ENCODE measurements around the gene WTAP.
"Not testable (repeated sequence)": the region's sequence is repeated elsewhere in the genome, so short reads cannot be mapped to it uniquely, and the experiment has no call there.

WTAP gene

GRCh38 chr6:159761873-159762680 is 34.8 kb downstream of the WTAP start, which contains the start of gene ACAT2:
ACAT2 (plus strand) TSS chr6:159762045; CDS start chr6:159762088, 43 bp downstream.
- peak; percentile 85 to 90 for DNase-seq (ENCODE audit: low read depth in 2 of 2)

DNA sequence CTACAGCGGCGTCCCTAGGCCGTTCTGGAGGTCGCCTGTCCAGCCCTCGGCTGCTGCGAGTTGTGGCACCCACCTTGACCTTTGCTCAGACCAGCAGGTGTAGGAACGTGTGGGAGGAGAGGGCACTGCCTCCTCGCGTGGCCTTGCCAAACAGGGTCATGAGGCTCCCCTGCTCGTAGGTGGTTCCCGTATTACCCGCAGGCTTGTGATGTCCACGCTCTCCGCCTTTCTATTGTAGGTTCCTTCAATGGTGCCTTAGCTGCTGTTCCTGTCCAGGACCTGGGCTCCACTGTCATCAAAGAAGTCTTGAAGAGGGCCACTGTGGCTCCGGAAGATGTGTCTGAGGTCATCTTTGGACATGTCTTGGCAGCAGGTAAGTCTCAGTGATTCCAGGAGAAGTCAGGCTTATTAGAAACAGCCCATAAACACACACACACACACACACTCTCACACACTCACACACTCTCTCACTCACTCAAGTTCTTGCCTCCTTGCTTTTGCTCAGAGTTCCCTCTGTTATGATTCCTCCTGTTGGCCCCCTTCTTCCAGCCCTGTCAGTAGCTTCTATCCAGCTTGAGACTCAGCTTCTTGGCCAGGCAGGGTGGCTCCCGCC is 35.5 kb downstream of the WTAP start:
- DNase-seq (ENCODE audit: low read depth in 2 of 2): no peak

- no peak for DNase-seq (ENCODE audit: low read depth in 2 of 2)
Observed at GRCh38 chr6:159766906-159767305, 39.6 kb downstream of the WTAP start.

GRCh38 chr6:159769470-159769869 is 42.2 kb downstream of the WTAP start:
- DNase-seq (ENCODE audit: low read depth in 2 of 2): no peak

- DNase-seq (ENCODE audit: low read depth in 2 of 2): no peak
Observed at GRCh38 chr6:159772196-159772595, 44.9 kb downstream of the WTAP start.

GRCh38 chr6:159777240-159777904 is 50.1 kb downstream of the WTAP start:
- no peak for DNase-seq (ENCODE audit: low read depth in 2 of 2)

DNA sequence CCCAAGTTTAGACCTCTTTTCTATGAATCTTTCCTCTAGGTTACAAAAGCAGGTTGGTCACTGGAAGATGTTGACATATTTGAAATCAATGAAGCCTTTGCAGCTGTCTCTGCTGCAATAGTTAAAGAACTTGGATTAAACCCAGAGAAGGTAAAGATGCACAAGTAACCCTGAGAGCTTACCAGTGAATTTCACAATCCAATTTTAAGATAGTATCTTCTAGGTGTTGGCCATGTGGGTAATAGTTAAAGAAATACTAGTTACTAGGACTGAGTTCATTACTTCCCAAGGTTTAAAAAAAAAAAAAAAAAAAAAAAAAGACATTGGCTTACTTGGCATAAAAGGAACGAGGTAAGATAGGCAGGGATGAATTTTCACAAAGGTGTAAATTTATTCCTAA is 50.8 kb downstream of the WTAP start:
- no peak for DNase-seq (ENCODE audit: low read depth in 2 of 2)

DNA sequence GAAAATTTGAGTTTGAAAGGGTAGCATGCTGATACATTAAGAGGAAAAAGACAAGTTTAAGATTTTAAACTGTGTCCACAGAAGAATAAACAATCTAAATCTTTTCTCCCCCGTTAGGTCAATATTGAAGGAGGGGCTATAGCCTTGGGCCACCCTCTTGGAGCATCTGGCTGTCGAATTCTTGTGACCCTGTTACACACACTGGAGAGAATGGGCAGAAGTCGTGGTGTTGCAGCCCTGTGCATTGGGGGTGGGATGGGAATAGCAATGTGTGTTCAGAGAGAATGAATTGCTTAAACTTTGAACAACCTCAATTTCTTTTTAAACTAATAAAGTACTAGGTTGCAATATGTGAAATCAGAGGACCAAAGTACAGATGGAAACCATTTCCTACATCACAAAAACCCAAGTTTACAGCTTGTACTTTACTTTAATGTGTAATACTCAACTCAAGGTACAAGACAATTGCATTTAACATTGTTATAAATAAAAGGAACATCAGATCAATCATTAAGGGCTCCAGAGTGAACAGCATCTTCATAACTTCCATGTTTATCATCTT is 51.3 kb downstream of the WTAP start:
- no peak for DNase-seq (ENCODE audit: low read depth in 2 of 2)

GRCh38 chr6:159788276-159788675 is 61.0 kb downstream of the WTAP start:
- DNase-seq (ENCODE audit: low read depth in 2 of 2): no peak

- DNase-seq (ENCODE audit: low read depth in 2 of 2): peak in 1 of 2 donors; percentile 14
Observed at GRCh38 chr6:159788753-159789376, 61.6 kb downstream of the WTAP start.

DNA sequence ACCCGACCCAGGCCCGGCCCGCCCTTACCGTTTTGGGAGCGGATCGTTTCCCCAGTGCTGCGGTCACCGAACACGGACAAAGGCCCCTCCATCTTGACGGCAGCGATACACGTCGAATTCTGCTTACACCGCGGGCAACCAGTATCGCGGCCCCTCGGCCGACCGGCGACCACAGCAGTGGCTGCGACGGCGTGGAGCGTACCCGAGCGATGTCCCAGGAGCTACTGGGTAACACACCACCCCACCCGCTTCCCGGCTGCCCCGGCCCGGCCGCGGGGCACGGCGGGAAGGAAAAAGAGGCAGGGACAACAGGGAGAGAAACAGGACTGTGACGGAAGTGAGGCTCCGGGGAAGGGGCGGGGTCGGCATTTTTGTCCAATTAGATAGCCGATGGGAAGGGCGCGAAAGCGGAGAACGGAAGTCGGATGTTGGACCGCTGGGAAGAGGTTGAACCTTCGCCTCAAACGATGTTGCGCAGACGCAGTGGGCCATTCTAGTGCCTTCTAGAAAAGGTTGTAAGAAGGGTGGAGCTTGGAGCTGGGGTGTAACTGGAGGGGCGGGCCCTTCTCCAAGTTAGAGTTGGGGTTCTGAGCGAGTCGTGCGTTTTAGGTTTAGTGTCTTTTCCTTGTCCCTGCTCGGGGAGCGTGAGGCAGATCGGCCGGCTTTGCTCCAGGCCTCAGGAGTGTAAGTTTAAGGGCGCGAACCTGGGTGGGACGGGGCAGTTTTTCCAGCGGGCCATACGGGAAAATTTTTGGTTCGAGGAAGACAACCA is 62.3 kb downstream of the WTAP start, which contains the start of gene TCP1:
TSS of gene TCP1 (minus strand) at position 226 of the 772 bp plus-strand sequence. CDS start at position 92, 134 bp downstream.
- DNase-seq (ENCODE audit: low read depth in 2 of 2): peak; percentile 96 to 99

DNA sequence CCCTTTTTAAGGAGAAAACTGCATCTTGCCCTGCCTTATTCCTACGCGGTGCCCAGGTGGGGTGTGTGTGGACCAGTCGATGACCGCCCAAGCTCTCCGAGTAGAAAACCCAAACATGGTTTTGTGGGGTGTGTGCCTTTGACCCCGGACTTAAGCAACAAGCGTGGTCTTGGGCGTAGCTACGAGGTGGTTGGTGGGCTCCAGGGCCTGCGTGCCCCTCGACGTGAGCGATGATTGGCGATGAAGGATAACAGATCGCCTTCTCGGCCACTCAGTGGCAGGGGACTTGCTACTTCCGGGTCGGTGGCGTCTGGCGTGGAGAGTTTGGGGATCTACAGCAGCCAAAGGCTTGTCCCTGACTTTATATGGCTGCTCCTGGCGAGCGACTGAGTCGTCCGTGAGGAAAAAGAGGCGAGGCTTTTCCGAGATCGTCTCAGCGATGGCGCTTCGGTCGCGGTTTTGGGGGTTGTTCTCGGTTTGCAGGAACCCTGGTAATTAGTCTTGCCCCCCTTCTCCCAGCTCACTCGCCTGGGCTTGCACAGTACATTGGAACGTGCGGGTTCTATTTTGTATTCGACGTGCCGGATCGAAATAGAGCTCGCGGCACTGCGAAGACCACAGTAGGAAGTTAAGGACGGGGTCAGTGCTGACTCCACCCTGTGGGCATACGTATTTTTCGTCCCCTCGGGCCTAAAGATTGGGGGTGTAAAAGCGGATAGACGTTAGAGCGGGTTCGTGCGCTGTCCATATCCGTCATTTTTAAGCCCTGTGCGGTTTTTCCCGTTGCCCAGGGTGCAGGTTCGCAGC is 63.0 kb downstream of the WTAP start, which contains the start of gene MRPL18:
TSS of gene MRPL18 (plus strand) at position 319 of the 807 bp plus-strand sequence. CDS start at position 440, 121 bp downstream.
- peak; percentile 79 to 88 for DNase-seq (ENCODE audit: low read depth in 2 of 2)

- DNase-seq (ENCODE audit: low read depth in 2 of 2): no peak
Observed at GRCh38 chr6:159790956-159791598, 63.8 kb downstream of the WTAP start.

DNA sequence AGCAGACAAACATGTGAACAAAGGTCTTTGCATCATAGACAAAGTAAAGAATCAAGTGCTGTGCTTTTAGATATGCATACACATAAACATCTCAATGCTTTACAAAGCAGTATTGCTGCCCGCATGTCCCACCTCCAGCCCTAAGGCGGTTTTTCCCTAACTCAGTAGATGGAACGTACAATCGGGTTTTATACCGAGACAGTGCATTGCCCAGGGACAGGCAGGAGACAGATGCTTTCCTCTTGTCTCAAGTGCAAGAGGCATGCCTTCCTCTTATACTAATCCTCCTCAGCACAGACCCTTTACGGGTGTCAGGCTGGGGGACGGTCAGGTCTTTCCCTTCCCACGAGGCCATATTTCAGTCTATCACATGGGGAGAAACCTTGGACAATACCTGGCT is 67.7 kb downstream of the WTAP start:
- DNase-seq (ENCODE audit: low read depth in 2 of 2): not testable (repeated sequence)

DNA sequence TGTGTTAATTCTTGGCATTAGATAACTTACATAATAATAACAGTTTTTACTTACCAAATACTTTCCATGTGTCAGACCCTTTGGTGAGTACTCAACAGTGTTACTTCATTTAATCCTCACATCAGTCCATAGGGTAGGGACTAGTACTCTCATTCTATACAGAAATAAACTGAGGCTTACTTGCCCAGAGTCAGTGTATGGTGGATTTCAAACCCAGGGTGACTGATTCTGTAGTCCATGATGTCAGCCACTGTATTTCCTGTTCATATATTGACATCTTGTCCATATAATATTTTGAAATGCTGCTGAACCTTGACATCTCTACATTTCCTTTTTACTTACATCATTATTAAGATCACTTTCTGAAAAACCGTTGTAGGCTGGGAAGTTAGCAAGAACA is 70.2 kb downstream of the WTAP start:
- no peak for DNase-seq (ENCODE audit: low read depth in 2 of 2)

GRCh38 chr6:159800141-159800865 is 73.0 kb downstream of the WTAP start, which contains the start of gene PNLDC1:
PNLDC1 (plus strand) TSS chr6:159800276; CDS start chr6:159800308, 32 bp downstream.
- DNase-seq (ENCODE audit: low read depth in 2 of 2): no peak

DNA sequence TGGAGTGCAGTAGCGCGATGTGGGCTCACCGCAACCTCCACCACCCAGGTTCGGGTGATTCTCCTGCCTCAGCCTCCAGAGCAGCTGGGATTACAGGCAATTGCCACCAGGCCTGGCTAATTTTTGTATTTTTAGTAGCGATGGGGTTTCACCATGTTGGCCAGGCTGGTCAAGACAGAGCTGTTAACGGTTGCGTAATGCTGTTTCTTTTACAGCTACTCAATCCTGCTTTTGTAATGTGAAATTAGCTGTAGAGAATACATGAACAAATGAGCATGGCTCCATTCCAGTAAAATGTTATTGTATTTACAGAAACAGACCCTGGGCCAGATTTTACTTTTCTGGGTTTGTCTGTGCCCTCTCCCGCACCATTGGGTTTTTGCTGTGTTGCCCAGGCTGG is 74.6 kb downstream of the WTAP start:
- DNase-seq (ENCODE audit: low read depth in 2 of 2): no peak

DNA sequence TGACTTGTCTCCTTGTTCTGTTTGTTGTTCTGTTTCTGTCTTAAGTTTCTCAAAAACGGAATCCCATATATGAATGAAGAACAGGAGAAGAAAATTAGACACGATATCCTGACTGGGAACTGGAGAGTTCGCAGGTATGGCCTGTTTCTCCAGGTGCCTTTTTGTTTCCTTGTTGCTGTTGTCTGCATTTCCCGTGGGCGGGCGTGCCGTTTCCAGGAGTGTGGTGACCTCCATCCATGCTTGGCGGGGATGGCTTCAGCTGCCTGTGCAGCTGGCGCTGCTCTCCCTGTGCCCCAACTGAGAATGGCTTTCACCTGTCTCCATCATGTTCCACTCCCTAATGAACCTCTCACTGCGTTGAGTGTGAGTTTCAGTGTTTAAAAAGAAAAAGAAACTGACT is 77.2 kb downstream of the WTAP start:
- no peak for DNase-seq (ENCODE audit: low read depth in 2 of 2)

Measured in stimulated activated CD4-positive, alpha-beta T cell treated with anti-CD3 and anti-CD28 coated beads, Interleukin-4, amount 100 ng/mL, for 48 hours (primary cell).